ENCODE measurements around the gene NT5M. TPM values are rescaled to one million over a fixed set of nuclear protein-coding genes. Genes with fewer than 3 reads are reported as not detected.

The NT5M gene
- total and polyA plus RNA-seq, 2 donors from 2014 or later, result 2.8 to 10.0 TPM

GRCh38 chr17:17342242-17342945 lies 39.2 kb downstream of the NT5M start:
- H3K9ac ChIP-seq (ENCODE audit: low read length in 3 of 3), result no peak overlapping the region
- H3K27ac ChIP-seq (ENCODE audit: low read depth in 2 of 2, low read length in 2 of 2), result no peak overlapping the region
- H3K9me3 ChIP-seq (ENCODE audit: control insufficient read depth in 2 of 3, insufficient read depth in 1 of 3, low read length in 3 of 3), result no peaks in the 10 kb centered on the region
- FAIRE-seq (no peak), DNase-seq (peak in 1 of 5 donors; percentile 23)
- intact Hi-C loops (cut with DNase I), result no loop called here
- H3K4me1 ChIP-seq (ENCODE audit: control insufficient read depth in 2 of 3, insufficient read depth in 2 of 3, low read depth in 1 of 3, low read length in 3 of 3), result no peaks in the 10 kb centered on the region
- H3K4me3 ChIP-seq (ENCODE audit: low read length in 3 of 3), result no peak overlapping the region
- no peaks in the 10 kb centered on the region for H3K36me3 ChIP-seq (ENCODE audit: control insufficient read depth in 2 of 3, insufficient read depth in 3 of 3, low read length in 3 of 3)
- H3K27me3 ChIP-seq (ENCODE audit: control insufficient read depth, insufficient read depth, low read length), result no peaks in the 10 kb centered on the region
- no peak for TF ChIP-seq CTCF (IDR thresholded peaks at IDR 0.05; ENCODE audit: borderline replicate concordance, extremely low read depth, insufficient read depth)

GRCh38 chr17:17343160-17343735 lies 40.1 kb downstream of the NT5M start:
- no peak for TF ChIP-seq CTCF (IDR thresholded peaks at IDR 0.05; ENCODE audit: borderline replicate concordance, extremely low read depth, insufficient read depth)

GRCh38 chr17:17343896-17344506 lies 40.8 kb downstream of the NT5M start:
- no peaks in the 10 kb centered on the region for H3K9me3 ChIP-seq (ENCODE audit: control insufficient read depth in 2 of 3, insufficient read depth in 1 of 3, low read length in 3 of 3)
- H3K9ac ChIP-seq (ENCODE audit: low read length in 3 of 3), result no peak overlapping the region
- no peaks in the 10 kb centered on the region for H3K36me3 ChIP-seq (ENCODE audit: control insufficient read depth in 2 of 3, insufficient read depth in 3 of 3, low read length in 3 of 3)
- no peak overlapping the region for H3K4me3 ChIP-seq (ENCODE audit: low read length in 3 of 3)
- peak in 1 of 5 donors; percentile 31 for DNase-seq
- no peak for TF ChIP-seq CTCF (IDR thresholded peaks at IDR 0.05; ENCODE audit: borderline replicate concordance, extremely low read depth, insufficient read depth)
- FAIRE-seq, result no peak
- H3K27ac ChIP-seq (ENCODE audit: low read depth in 2 of 2, low read length in 2 of 2), result no peak overlapping the region
- H3K4me1 ChIP-seq (ENCODE audit: control insufficient read depth in 2 of 3, insufficient read depth in 2 of 3, low read depth in 1 of 3, low read length in 3 of 3), result no peaks in the 10 kb centered on the region
- H3K27me3 ChIP-seq (ENCODE audit: control insufficient read depth, insufficient read depth, low read length), result no peaks in the 10 kb centered on the region
- intact Hi-C loops (cut with DNase I), result no loop called here

More at GRCh38 chr17:17343160-17343735, 40.1 kb downstream of the NT5M start:
- intact Hi-C loops (cut with DNase I), result no loop called here
- H3K4me3 ChIP-seq (ENCODE audit: low read length in 3 of 3), result no peak overlapping the region
- no peak for FAIRE-seq
- H3K27ac ChIP-seq (ENCODE audit: low read depth in 2 of 2, low read length in 2 of 2), result no peak overlapping the region
- no peak for DNase-seq
- no peaks in the 10 kb centered on the region for H3K36me3 ChIP-seq (ENCODE audit: control insufficient read depth in 2 of 3, insufficient read depth in 3 of 3, low read length in 3 of 3)
- H3K9ac ChIP-seq (ENCODE audit: low read length in 3 of 3), result no peak overlapping the region
- no peaks in the 10 kb centered on the region for H3K9me3 ChIP-seq (ENCODE audit: control insufficient read depth in 2 of 3, insufficient read depth in 1 of 3, low read length in 3 of 3)
- no peaks in the 10 kb centered on the region for H3K27me3 ChIP-seq (ENCODE audit: control insufficient read depth, insufficient read depth, low read length)
- no peaks in the 10 kb centered on the region for H3K4me1 ChIP-seq (ENCODE audit: control insufficient read depth in 2 of 3, insufficient read depth in 2 of 3, low read depth in 1 of 3, low read length in 3 of 3)
